ENCODE data around the gene CD247.

The CD247 gene

GRCh38 chr1:167439301-167439988 lies 78.9 kb downstream of the CD247 start:
- peak overlapping the region; percentile 49 for H3K4me3 Mint-ChIP-seq
- no peaks in the 10 kb centered on the region for H3K9me3 Mint-ChIP-seq
- H3K27ac Mint-ChIP-seq: no peak overlapping the region
- no peaks in the 10 kb centered on the region for H3K27me3 Mint-ChIP-seq
- H3K4me1 Mint-ChIP-seq (ENCODE audit: low read depth): peaks cover 80% of the 10 kb centered on the region
- peaks cover 60% of the 10 kb centered on the region for H3K36me3 Mint-ChIP-seq (ENCODE audit: low read depth)

GRCh38 chr1:167438171-167439138 lies 79.9 kb downstream of the CD247 start:
- H3K27me3 Mint-ChIP-seq: no peaks in the 10 kb centered on the region
- H3K4me3 Mint-ChIP-seq: peak overlapping the region; percentile 33
- peaks cover 61% of the 10 kb centered on the region for H3K36me3 Mint-ChIP-seq (ENCODE audit: low read depth)

GRCh38 chr1:167435484-167435883 lies 82.8 kb downstream of the CD247 start:
- Mint-ChIP-seq H3K4me3 (no peak overlapping the region), H3K4me1 (ENCODE audit: low read depth) (peaks cover 69% of the 10 kb centered on the region), H3K27me3 (no peaks in the 10 kb centered on the region), H3K9me3 (no peaks in the 10 kb centered on the region), H3K27ac (peak overlapping the region; percentile 79), H3K36me3 (ENCODE audit: low read depth) (peaks cover 71% of the 10 kb centered on the region)

More at GRCh38 chr1:167438171-167439138, 79.9 kb downstream of the CD247 start:
- Mint-ChIP-seq H3K9me3 (no peaks in the 10 kb centered on the region), H3K4me1 (ENCODE audit: low read depth) (peaks cover 76% of the 10 kb centered on the region), H3K27ac (peak overlapping the region; percentile 85)

GRCh38 chr1:167434306-167434705 lies 84.0 kb downstream of the CD247 start:
- peak overlapping the region; percentile 52 for H3K27ac Mint-ChIP-seq
- H3K27me3 Mint-ChIP-seq: no peaks in the 10 kb centered on the region
- H3K9me3 Mint-ChIP-seq: no peaks in the 10 kb centered on the region
- peaks cover 69% of the 10 kb centered on the region for H3K4me1 Mint-ChIP-seq (ENCODE audit: low read depth)
- H3K4me3 Mint-ChIP-seq: no peak overlapping the region
- H3K36me3 Mint-ChIP-seq (ENCODE audit: low read depth): peaks cover 61% of the 10 kb centered on the region

GRCh38 chr1:167433884-167434283 lies 84.4 kb downstream of the CD247 start:
- Mint-ChIP-seq H3K27me3 (no peaks in the 10 kb centered on the region), H3K4me3 (no peak overlapping the region), H3K4me1 (ENCODE audit: low read depth) (peaks cover 68% of the 10 kb centered on the region), H3K27ac (peak overlapping the region; percentile 52), H3K36me3 (ENCODE audit: low read depth) (peaks cover 58% of the 10 kb centered on the region), H3K9me3 (no peaks in the 10 kb centered on the region)

GRCh38 chr1:167432780-167433179 lies 85.5 kb downstream of the CD247 start:
- Mint-ChIP-seq H3K36me3 (ENCODE audit: low read depth) (peaks cover 48% of the 10 kb centered on the region), H3K9me3 (no peaks in the 10 kb centered on the region), H3K27ac (no peak overlapping the region), H3K4me3 (no peak overlapping the region), H3K4me1 (ENCODE audit: low read depth) (peaks cover 63% of the 10 kb centered on the region), H3K27me3 (no peaks in the 10 kb centered on the region)

- peaks cover 56% of the 10 kb centered on the region for H3K4me1 Mint-ChIP-seq (ENCODE audit: low read depth)
- peaks cover 41% of the 10 kb centered on the region for H3K36me3 Mint-ChIP-seq (ENCODE audit: low read depth)
- H3K27ac Mint-ChIP-seq: peak overlapping the region; percentile 36
- H3K27me3 Mint-ChIP-seq: no peaks in the 10 kb centered on the region
- H3K9me3 Mint-ChIP-seq: no peaks in the 10 kb centered on the region
- no peak overlapping the region for H3K4me3 Mint-ChIP-seq
Observed at GRCh38 chr1:167431909-167432650, 86.2 kb downstream of the CD247 start.

- peak overlapping the region; percentile 68 for H3K27ac Mint-ChIP-seq
- peaks cover 49% of the 10 kb centered on the region for H3K4me1 Mint-ChIP-seq (ENCODE audit: low read depth)
- no peak overlapping the region for H3K4me3 Mint-ChIP-seq
- H3K9me3 Mint-ChIP-seq: no peaks in the 10 kb centered on the region
- H3K36me3 Mint-ChIP-seq (ENCODE audit: low read depth): peaks cover 35% of the 10 kb centered on the region
- no peaks in the 10 kb centered on the region for H3K27me3 Mint-ChIP-seq
Observed at GRCh38 chr1:167431261-167431908, 86.9 kb downstream of the CD247 start.

GRCh38 chr1:167430849-167431242 lies 87.5 kb downstream of the CD247 start:
- H3K4me3 Mint-ChIP-seq: no peak overlapping the region
- H3K4me1 Mint-ChIP-seq (ENCODE audit: low read depth): peaks cover 44% of the 10 kb centered on the region
- H3K27me3 Mint-ChIP-seq: no peaks in the 10 kb centered on the region

GRCh38 chr1:167430134-167430848 lies 88.0 kb downstream of the CD247 start:
- no peak overlapping the region for H3K4me3 Mint-ChIP-seq
- peak overlapping the region; percentile 48 for H3K27ac Mint-ChIP-seq
- peaks cover 39% of the 10 kb centered on the region for H3K4me1 Mint-ChIP-seq (ENCODE audit: low read depth)
- no peaks in the 10 kb centered on the region for H3K27me3 Mint-ChIP-seq
- H3K36me3 Mint-ChIP-seq (ENCODE audit: low read depth): peaks cover 24% of the 10 kb centered on the region
- no peaks in the 10 kb centered on the region for H3K9me3 Mint-ChIP-seq

More at GRCh38 chr1:167430849-167431242, 87.5 kb downstream of the CD247 start:
- H3K27ac Mint-ChIP-seq: peak overlapping the region; percentile 68
- H3K36me3 Mint-ChIP-seq (ENCODE audit: low read depth): peaks cover 29% of the 10 kb centered on the region
- H3K9me3 Mint-ChIP-seq: no peaks in the 10 kb centered on the region

- H3K4me1 Mint-ChIP-seq (ENCODE audit: low read depth): peaks cover 39% of the 10 kb centered on the region
Observed at GRCh38 chr1:167429612-167430011, 88.7 kb downstream of the CD247 start.

GRCh38 chr1:167428395-167428794 lies 89.9 kb downstream of the CD247 start:
- Mint-ChIP-seq H3K9me3 (no peaks in the 10 kb centered on the region), H3K27me3 (no peaks in the 10 kb centered on the region), H3K36me3 (ENCODE audit: low read depth) (peaks cover 16% of the 10 kb centered on the region), H3K4me1 (ENCODE audit: low read depth) (peaks cover 37% of the 10 kb centered on the region), H3K27ac (peak overlapping the region; percentile 53), H3K4me3 (no peak overlapping the region)

More at GRCh38 chr1:167429612-167430011, 88.7 kb downstream of the CD247 start:
- no peaks in the 10 kb centered on the region for H3K27me3 Mint-ChIP-seq
- H3K9me3 Mint-ChIP-seq: no peaks in the 10 kb centered on the region
- peaks cover 22% of the 10 kb centered on the region for H3K36me3 Mint-ChIP-seq (ENCODE audit: low read depth)
- no peak overlapping the region for H3K4me3 Mint-ChIP-seq
- H3K27ac Mint-ChIP-seq: no peak overlapping the region

GRCh38 chr1:167427848-167428247 lies 90.5 kb downstream of the CD247 start:
- Mint-ChIP-seq H3K36me3 (ENCODE audit: low read depth) (peaks cover 15% of the 10 kb centered on the region), H3K27ac (peak overlapping the region; percentile 53), H3K9me3 (no peaks in the 10 kb centered on the region), H3K4me3 (no peak overlapping the region), H3K27me3 (no peaks in the 10 kb centered on the region), H3K4me1 (ENCODE audit: low read depth) (peaks cover 36% of the 10 kb centered on the region)

GRCh38 chr1:167426716-167427115 lies 91.6 kb downstream of the CD247 start:
- Mint-ChIP-seq H3K27me3 (no peaks in the 10 kb centered on the region), H3K9me3 (no peaks in the 10 kb centered on the region), H3K27ac (no peak overlapping the region), H3K4me1 (ENCODE audit: low read depth) (peaks cover 31% of the 10 kb centered on the region), H3K4me3 (no peak overlapping the region), H3K36me3 (ENCODE audit: low read depth) (peaks cover 9% of the 10 kb centered on the region)
